Measurements from ENCODE around the gene ATP8B3.

Gene ATP8B3

GRCh38 chr19:1756705-1757465, 55.2 kb downstream of the ATP8B3 start:
- no peak for DNase-seq (ENCODE audit: low read depth in 2 of 2)

- no peak for DNase-seq (ENCODE audit: low read depth in 2 of 2)
These were observed 55.8 kb downstream of the ATP8B3 start for GRCh38 chr19:1756264-1756663.

- no peak for DNase-seq (ENCODE audit: low read depth in 2 of 2)
These were observed 56.5 kb downstream of the ATP8B3 start for GRCh38 chr19:1755467-1756171.

GRCh38 chr19:1754636-1755466, 57.2 kb downstream of the ATP8B3 start:
- DNase-seq (ENCODE audit: low read depth in 2 of 2): no peak

GRCh38 chr19:1754018-1754635, 57.9 kb downstream of the ATP8B3 start:
- no peak for DNase-seq (ENCODE audit: low read depth in 2 of 2)

- no peak for DNase-seq (ENCODE audit: low read depth in 2 of 2)
These were observed 59.0 kb downstream of the ATP8B3 start, which contains the start of gene ONECUT3 for GRCh38 chr19:1752757-1753728. Gene ONECUT3 (plus strand): TSS chr19:1753506. CDS start chr19:1753663, 157 bp downstream.

GRCh38 chr19:1752009-1752756, 59.9 kb downstream of the ATP8B3 start:
- no peak for DNase-seq (ENCODE audit: low read depth in 2 of 2)

- no peak for DNase-seq (ENCODE audit: low read depth in 2 of 2)
These were observed 60.6 kb downstream of the ATP8B3 start for GRCh38 chr19:1751367-1752008.

- no peak for DNase-seq (ENCODE audit: low read depth in 2 of 2)
These were observed 61.6 kb downstream of the ATP8B3 start for GRCh38 chr19:1750343-1751021.

- no peak for DNase-seq (ENCODE audit: low read depth in 2 of 2)
These were observed 62.4 kb downstream of the ATP8B3 start for GRCh38 chr19:1749373-1750342.

GRCh38 chr19:1748873-1749341, 63.2 kb downstream of the ATP8B3 start:
- DNase-seq (ENCODE audit: low read depth in 2 of 2): no peak

- no peak for DNase-seq (ENCODE audit: low read depth in 2 of 2)
These were observed 63.8 kb downstream of the ATP8B3 start for GRCh38 chr19:1748115-1748872.

GRCh38 chr19:1747285-1748114, 64.6 kb downstream of the ATP8B3 start:
- DNase-seq (ENCODE audit: low read depth in 2 of 2): peak in 1 of 2 donors; percentile 9

- DNase-seq (ENCODE audit: low read depth in 2 of 2): no peak
These were observed 65.4 kb downstream of the ATP8B3 start for GRCh38 chr19:1746401-1747284.

GRCh38 chr19:1745589-1746031, 66.5 kb downstream of the ATP8B3 start:
- no peak for DNase-seq (ENCODE audit: low read depth in 2 of 2)

Data from stimulated activated CD8-positive, alpha-beta memory T cell treated with anti-CD3 and anti-CD28 coated beads, Interleukin-7, amount 100 ng/mL, for 1 hour (primary cell).